ENCODE measurements around the gene TMEM181.
A peak's percentile ranks its signal among the peaks of the same experiment; 100 is the strongest.
"Not testable (repeated sequence)": the region's sequence is repeated elsewhere in the genome, so short reads cannot be mapped to it uniquely, and the experiment has no call there.

Gene TMEM181

DNA sequence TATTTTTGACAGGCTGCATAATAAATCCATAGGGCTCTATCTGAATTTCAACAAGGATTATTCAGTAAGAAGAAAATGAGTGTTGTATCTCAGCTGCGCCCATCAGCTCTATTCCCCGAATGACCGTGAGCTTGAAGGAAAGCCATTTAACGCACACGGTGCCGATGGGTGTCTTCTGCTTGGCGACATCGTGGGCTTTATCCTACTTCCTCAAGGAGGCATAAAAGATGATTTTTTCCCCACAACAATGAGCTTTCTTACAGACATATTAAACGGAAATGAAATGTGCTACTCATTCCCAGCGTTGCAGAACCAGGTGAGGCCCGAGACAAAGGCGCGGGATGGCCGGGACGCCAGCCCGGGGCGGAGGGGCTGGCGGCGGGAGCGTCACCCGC is 83.9 kb downstream of the TMEM181 start:
- DNase-seq (ENCODE audit: low spot score) = no peak

- DNase-seq (ENCODE audit: low spot score) = peak; percentile 88
Measured at GRCh38 chr6:158644231-158645063, 84.6 kb downstream of the TMEM181 start, which contains the start of gene DYNLT1. TSS of gene DYNLT1 (minus strand) at chr6:158644743. CDS start at chr6:158644708, 35 bp downstream.

GRCh38 chr6:158645064-158646022 is 85.5 kb downstream of the TMEM181 start:
- peak; percentile 28 for DNase-seq (ENCODE audit: low spot score)

DNA sequence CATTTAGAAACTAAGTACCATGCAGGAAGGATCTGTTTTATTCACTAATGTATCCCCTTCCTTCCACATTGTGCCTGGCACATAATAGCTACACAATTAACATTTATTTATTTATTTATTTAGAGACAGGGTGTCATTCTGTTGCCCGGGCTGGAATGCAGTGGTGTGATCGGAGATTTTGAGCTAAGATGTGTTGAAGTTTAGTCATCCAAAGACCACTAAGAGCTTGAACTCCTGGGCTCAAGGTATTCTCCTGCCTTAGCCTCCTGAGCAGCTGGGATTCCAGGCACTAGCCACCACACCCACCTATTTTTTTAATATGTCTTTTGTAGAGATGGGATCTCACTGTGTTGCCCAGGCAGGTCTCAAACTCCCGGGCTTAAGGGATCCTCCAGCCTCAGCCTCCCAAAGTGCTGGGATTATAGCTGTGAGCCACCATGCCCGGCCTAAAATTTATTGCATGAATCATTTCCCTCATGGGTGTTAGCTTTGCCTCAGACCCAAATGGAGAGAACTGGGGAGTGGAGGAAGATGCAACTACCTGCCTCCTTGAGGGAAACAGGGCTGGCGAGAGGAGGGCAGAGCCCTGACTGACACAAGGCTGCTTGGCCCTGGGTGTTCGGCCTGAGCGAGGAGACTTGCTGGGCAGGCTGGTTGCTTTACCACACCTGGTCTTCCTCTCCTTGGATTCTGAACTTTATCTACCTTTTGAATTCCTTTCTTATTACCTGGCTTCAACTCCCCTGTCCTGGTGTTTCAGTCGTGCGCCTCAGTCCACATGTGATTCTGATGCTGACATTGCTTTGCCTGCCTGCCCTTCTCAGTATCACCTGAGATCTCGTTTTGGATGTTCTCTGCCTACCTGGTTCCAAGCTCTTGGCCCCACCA is 86.4 kb downstream of the TMEM181 start:
- no peak for DNase-seq (ENCODE audit: low spot score)

- no peak for DNase-seq (ENCODE audit: low spot score)
Measured at GRCh38 chr6:158647501-158647900, 87.6 kb downstream of the TMEM181 start.

GRCh38 chr6:158648682-158649131 is 88.8 kb downstream of the TMEM181 start:
- no peak for DNase-seq (ENCODE audit: low spot score)

- DNase-seq (ENCODE audit: low spot score) = peak; percentile 86
Measured at GRCh38 chr6:158649289-158650143, 89.6 kb downstream of the TMEM181 start, which contains the start of gene SYTL3. TSS of gene SYTL3 (plus strand) at chr6:158650054. CDS start at chr6:158663269, 13,215 bp downstream.

DNA sequence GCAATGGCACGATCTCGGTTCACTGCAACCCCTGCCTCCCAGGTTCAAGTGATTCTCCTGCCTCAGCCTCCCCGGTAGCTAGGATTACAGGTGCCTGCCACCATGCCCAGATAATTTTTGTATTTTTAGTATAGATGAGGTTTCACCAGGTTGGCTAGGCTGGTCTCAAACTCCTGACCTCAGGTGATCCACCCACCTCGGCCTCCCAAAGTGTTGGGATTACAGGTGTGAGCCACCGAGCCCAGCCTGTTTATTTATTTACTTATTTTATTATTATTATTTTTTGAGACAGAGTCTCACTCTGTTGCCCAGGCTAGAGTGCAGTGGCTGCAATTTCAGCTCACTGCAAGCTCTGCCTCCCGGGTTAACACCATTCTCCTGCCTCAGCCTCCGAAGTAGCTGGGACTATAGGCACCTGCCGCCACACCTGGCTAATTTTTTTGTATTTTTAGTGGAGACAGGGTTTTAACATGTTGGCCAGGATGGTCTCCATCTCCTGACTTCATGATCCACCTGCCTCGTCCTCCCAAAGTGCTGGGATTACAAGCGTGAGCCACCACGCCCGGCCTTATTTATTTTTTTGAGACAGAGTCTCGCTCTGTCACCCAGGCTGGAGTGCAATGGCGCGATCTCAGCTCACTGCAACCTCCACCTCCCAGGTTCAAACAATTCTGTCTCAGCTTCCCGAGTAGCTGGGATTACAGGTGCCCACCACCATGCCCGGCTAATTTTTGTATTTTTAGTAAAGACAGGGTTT is 92.3 kb downstream of the TMEM181 start:
- not testable (repeated sequence) for DNase-seq (ENCODE audit: low spot score)

DNA sequence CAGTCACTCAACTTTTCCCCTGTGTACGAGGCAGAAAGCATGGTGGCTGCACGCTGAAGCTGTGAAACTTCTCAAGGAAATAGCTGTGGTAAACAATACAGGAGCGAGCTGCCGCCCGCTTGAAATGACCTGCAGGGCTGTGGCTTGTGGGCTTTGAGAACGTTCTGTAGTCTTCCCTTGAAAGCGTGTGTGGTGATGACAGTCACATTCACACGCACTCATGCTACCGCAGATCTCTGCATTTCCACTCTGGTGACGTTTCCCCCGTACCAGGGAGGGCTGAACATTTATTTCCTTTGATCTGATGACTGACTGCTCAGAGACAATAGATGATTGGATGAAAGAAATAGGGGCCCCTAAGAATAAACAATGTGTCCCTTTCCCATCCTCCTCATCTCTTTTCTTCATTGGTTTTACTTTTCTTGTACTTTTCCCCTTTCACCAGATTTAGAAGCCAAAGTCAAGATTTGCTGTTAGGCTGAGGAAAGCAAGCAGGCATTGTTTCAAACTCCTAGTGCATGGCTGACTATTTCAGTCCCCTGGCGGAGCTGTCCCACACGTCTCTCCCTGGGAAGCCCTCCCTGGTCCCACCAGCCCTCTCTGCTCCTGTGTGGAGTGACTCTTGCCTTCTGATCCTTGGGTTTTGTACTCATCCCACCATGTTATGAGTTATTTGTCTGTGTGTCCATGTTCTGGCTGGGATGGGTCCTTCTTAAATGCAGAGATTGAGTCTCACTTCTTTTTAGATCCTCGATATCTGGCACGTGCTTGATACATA is 93.9 kb downstream of the TMEM181 start:
- peak; percentile 91 for DNase-seq (ENCODE audit: low spot score)

- no peak for DNase-seq (ENCODE audit: low spot score)
Measured at GRCh38 chr6:158654498-158654897, 94.6 kb downstream of the TMEM181 start.

DNA sequence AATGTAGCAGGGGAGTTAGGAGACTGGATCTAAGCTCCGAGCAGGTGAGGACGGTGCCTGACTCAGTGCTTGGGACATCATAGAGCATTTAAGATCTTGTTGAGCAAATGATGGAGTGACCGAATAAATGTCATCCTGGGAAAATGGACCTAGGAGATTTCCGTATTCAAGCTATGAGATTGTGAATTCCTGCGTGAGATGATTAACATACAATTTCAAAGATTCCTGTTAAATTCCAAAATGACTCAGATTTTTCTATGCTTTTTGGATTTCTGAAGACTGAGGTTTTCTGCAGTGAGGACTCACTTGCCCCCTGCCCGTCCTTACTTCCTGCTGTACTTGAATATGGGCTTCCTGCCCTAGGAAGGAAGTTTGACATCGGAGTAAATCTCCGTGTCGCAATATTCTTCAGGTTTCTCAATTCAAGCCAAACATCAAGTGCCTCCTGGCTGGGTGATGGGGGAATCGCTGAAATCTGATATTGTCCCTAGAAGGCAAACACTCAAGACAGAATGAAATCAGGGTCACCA is 95.1 kb downstream of the TMEM181 start:
- no peak for DNase-seq (ENCODE audit: low spot score)

- DNase-seq (ENCODE audit: low spot score) = no peak
Measured at GRCh38 chr6:158655569-158656450, 95.9 kb downstream of the TMEM181 start.

DNA sequence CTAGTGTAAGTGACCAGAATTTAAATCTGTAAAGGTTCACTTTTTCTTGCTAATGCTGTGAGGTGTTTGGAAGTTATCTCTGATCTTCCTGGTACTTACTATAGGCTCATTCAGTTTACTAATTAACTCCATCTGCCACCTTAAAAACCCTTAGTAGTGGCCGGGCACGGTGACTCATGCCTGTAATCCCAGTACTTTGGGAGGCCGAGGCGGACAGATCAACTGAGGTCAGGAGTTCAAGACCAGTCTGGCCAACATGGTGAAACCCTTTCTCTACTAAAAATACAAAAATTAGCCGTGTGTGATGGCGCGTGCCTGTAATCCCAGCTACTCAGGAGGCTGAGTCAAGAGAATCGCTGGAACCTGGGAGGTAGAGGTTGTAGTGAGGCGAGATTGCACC is 97.1 kb downstream of the TMEM181 start:
- not testable (repeated sequence) for DNase-seq (ENCODE audit: low spot score)

GRCh38 chr6:158660333-158660754 is 100.5 kb downstream of the TMEM181 start:
- DNase-seq (ENCODE audit: low spot score) = peak; percentile 66

GRCh38 chr6:158661156-158661685 is 101.3 kb downstream of the TMEM181 start:
- no peak for DNase-seq (ENCODE audit: low spot score)

- no peak for DNase-seq (ENCODE audit: low spot score)
Measured at GRCh38 chr6:158662607-158662953, 102.7 kb downstream of the TMEM181 start.

GRCh38 chr6:158662954-158663624 is 103.2 kb downstream of the TMEM181 start:
- no peak for DNase-seq (ENCODE audit: low spot score)

All from CD4-positive, alpha-beta T cell treated with Interleukin-15 for 4 hours (primary cell).